GM12878 (cell line): ENCODE results near the gene SUZ12. TPM values are rescaled to one million over a fixed set of nuclear protein-coding genes. Genes with fewer than 3 reads are reported as not detected.

Experiments used
- ATAC-seq: fragments of 200-7000 bp; cut with Tn5 transposase; 3 replicates; pipeline ENCODE4 v1.9.1; 2020; ENCODE audit warnings: mild to moderate bottlenecking, moderate library complexity
- BruUV-seq: library from RNA; stranded (reverse); fragments of 400-500 nt; replicated peaks from 2 replicates; lab custom pipeline; 2021; lab: Mats Ljungman, UMichigan
- CTCF ChIA-PET: fragments of 300-600 bp; sonication (Branson Sonifier 250); formaldehyde crosslinking; extraction: SDS; loops from one replicate; lab custom pipeline; 2021; ENCODE audit warnings: inconsistent platforms; lab: Yijun Ruan, JAX
- POLR2A ChIA-PET: fragments of 350-600 bp; formaldehyde crosslinking; extraction: SDS; loops from one replicate; lab custom pipeline; 2021; ENCODE audit warnings: inconsistent platforms; lab: Charles Lee
- RAD21 ChIA-PET: fragments of 300-600 bp; sonication (Branson Sonifier 250); formaldehyde crosslinking; loops from one replicate; lab custom pipeline; 2023; ENCODE audit warnings: antibody characterized with exemption; ENCODE audit not compliant: unreplicated experiment; lab: Charles Lee
- SMC1A ChIA-PET: fragments of 300-600 bp; sonication (Branson Sonifier 250); formaldehyde crosslinking; loops from one replicate; lab custom pipeline; 2023; ENCODE audit not compliant: unreplicated experiment, uncharacterized antibody; lab: Charles Lee
- DNase-seq: peaks from one replicate; pipeline ENCODE4 v3.0.0-alpha.2; 2011; ENCODE audit warnings: low read depth, low spot score
- FAIRE-seq: peaks from 3 replicates; lab custom pipeline; 2011; peaks lifted over from hg19 to GRCh38; lab: Jason Lieb, UNC
- H2AFZ ChIP-seq: 2 replicates; pipeline ENCODE4 v1.6.0; 2011; ENCODE audit warnings: low read depth, low read length, control low read depth; ENCODE audit not compliant: control insufficient read depth
- H3K27ac ChIP-seq: 2 replicates; pipeline ENCODE4 v1.5.1; 2011; ENCODE audit warnings: control low read depth; ENCODE audit not compliant: control insufficient read depth, insufficient read depth
- H3K27me3 ChIP-seq, 2 experiments: replicated peaks in 1 of 2; 2 replicates each; pipeline versions ENCODE4 v1.6.0 to v1.6.1; 2011; ENCODE audit warnings: low read length in 1 of 2; ENCODE audit not compliant: control insufficient read depth in 2 of 2, insufficient read depth in 2 of 2
- H3K36me3 ChIP-seq, 2 experiments: 2 replicates each; pipeline ENCODE4 v1.5.1; 2011; ENCODE audit warnings: low read length in 1 of 2; ENCODE audit not compliant: control insufficient read depth in 2 of 2, insufficient read depth in 2 of 2
- H3K4me1 ChIP-seq: 2 replicates; pipeline ENCODE4 v1.6.1; 2011; ENCODE audit warnings: mild to moderate bottlenecking, low read length, moderate library complexity, mixed read lengths; ENCODE audit not compliant: control insufficient read depth, insufficient read depth
- H3K4me2 ChIP-seq: 2 replicates; pipeline ENCODE4 v1.6.0; 2011; ENCODE audit warnings: control low read depth; ENCODE audit not compliant: control insufficient read depth, insufficient read depth
- H3K4me3 ChIP-seq: fragments of 200-600 bp; sonication (generic); 2 replicates; pipeline ENCODE4 v1.5.1; 2016
- H3K79me2 ChIP-seq: 2 replicates; pipeline ENCODE4 v1.6.0; 2011; ENCODE audit warnings: low read length; ENCODE audit not compliant: control insufficient read depth, insufficient read depth
- H3K9ac ChIP-seq: 2 replicates; pipeline ENCODE4 v1.8.0; 2011; ENCODE audit warnings: low read length, control low read depth, mixed read lengths; ENCODE audit not compliant: control insufficient read depth, insufficient read depth
- H3K9me3 ChIP-seq: replicated peaks from 3 replicates; pipeline ENCODE4 v1.5.1; 2011; ENCODE audit warnings: mild to moderate bottlenecking, low read length; ENCODE audit not compliant: control insufficient read depth, insufficient read depth
- H4K20me1 ChIP-seq: 2 replicates; pipeline ENCODE4 v1.6.0; 2011; ENCODE audit not compliant: control insufficient read depth, insufficient read depth
- BMI1 ChIP-seq: fragments of 450-650 bp; IDR thresholded peaks from 2 replicates; pipeline ENCODE4 v1.6.1; 2016; ENCODE audit warnings: mild to moderate bottlenecking, moderate library complexity, borderline replicate concordance
- CHD1 ChIP-seq: IDR thresholded peaks from 2 replicates; pipeline ENCODE4 v1.6.1; 2012; ENCODE audit warnings: low read depth, low read length, improper control_type of control experiment
- GABPA ChIP-seq: IDR thresholded peaks from 2 replicates; pipeline ENCODE4 v1.6.1; 2014; ENCODE audit warnings: antibody characterized with exemption, low read depth, mild to moderate bottlenecking, inconsistent platforms
- JUND ChIP-seq: IDR thresholded peaks from 2 replicates; pipeline ENCODE4 v1.6.1; 2012; ENCODE audit warnings: low read depth, mild to moderate bottlenecking, low read length, improper control_type of control experiment, moderate library complexity
- MTA3 ChIP-seq: IDR thresholded peaks from 2 replicates; pipeline ENCODE4 v1.6.1; 2012; ENCODE audit warnings: low read length, inconsistent platforms, borderline replicate concordance
- RELA ChIP-seq: fragments of 450-650 bp; IDR thresholded peaks from 2 replicates; pipeline ENCODE4 v1.8.0; 2014; ENCODE audit warnings: borderline replicate concordance; ENCODE audit not compliant: partially characterized antibody
- SMAD1 ChIP-seq: fragments of 450-650 bp; IDR thresholded peaks from 2 replicates; pipeline ENCODE4 v1.6.1; 2018; ENCODE audit warnings: mild to moderate bottlenecking, low read depth; ENCODE audit not compliant: partially characterized antibody
- SMARCA5 ChIP-seq: fragments of 450-650 bp; IDR thresholded peaks from 2 replicates; pipeline ENCODE4 v1.6.1; 2017; ENCODE audit warnings: mild to moderate bottlenecking
- ZNF274 ChIP-seq: IDR thresholded peaks from one replicate; pipeline ENCODE4 v1.8.0; 2011; ENCODE audit not compliant: insufficient read length, insufficient read depth
- ZNF384 ChIP-seq: IDR thresholded peaks from 2 replicates; pipeline ENCODE4 v1.6.1; 2012; ENCODE audit warnings: low read depth, mild to moderate bottlenecking, low read length, improper control_type of control experiment, borderline replicate concordance
- WGBS: methylation state at CpG from one replicate; pipeline ENCODE4 v1.1.6; 2016; ENCODE audit warnings: low lambda C conversion rate; ENCODE audit not compliant: insufficient replicate concordance, insufficient coverage; ENCODE audit errors: missing lambda C conversion rate; 5-methylcytosine and 5-hydroxymethylcytosine counted together
- in situ Hi-C: fragments of 300-500 bp; cut with MboI; formaldehyde crosslinking; loops from 9 replicates; pipeline ENCODE4 v1.14.3; 2018; ENCODE audit warnings: mixed read lengths
- intact Hi-C: fragments of 100-400 bp; cut with micrococcal nuclease; formaldehyde crosslinking; loops from one replicate; pipeline ENCODE4 v1.14.2; 2022; ENCODE audit not compliant: unreplicated experiment
- polyA plus RNA-seq, 11 experiments: library from polyadenylated mRNA; depleted of rRNA in 4 of 11; unstranded in 6 of 11; stranded (reverse) in 5 of 11; fragments of >200 nt; fragmentation: Nextera tagmentation in 4 of 11; fragmentation: Illumina TruSeq in 1 of 11; extraction: Ambion mirVana in 4 of 11; extraction: Trizol in 1 of 11; gene quantifications; 1 replicate in 1 of 11; 2 replicates in 10 of 11; pipeline versions ENCODE4 v1.2.1 to v1.2.3, GENCODE V29; 2011 to 2016; ENCODE audit warnings: inconsistent platforms in 2 of 11, missing spikeins in 2 of 11, low read depth in 1 of 11
- total RNA-seq, 4 experiments: library from RNA; depleted of rRNA in 3 of 4; stranded (reverse); fragments of >200 nt in 3 of 4; fragmentation: Illumina TruSeq in 1 of 4; extraction: Trizol in 1 of 4; gene quantifications; 2 replicates each; pipeline versions ENCODE4 v1.2.1 to v1.2.3, GENCODE V29; 2013 to 2021
- TF ChIP-seq, protein P1 (sequence below): IDR thresholded peaks from 2 replicates; pipeline ENCODE4 v1.6.1; 2011; ENCODE audit warnings: borderline replicate concordance, low read depth, mild to moderate bottlenecking, moderate library complexity, low read length; ENCODE audit not compliant: insufficient read depth, poor library complexity, severe bottlenecking
- TF ChIP-seq, protein P2 (sequence below): fragments of 450-650 bp; formaldehyde crosslinking; IDR thresholded peaks from 2 replicates; pipeline ENCODE4 v1.5.0; 2022; ENCODE audit warnings: mild to moderate bottlenecking, missing genetic modification characterization
- TF ChIP-seq, protein P3 (sequence below): IDR thresholded peaks from 2 replicates; pipeline ENCODE4 v1.6.1; 2012; ENCODE audit warnings: low read depth, low read length, improper control_type of control experiment
- TF ChIP-seq, protein P4 (sequence below): IDR thresholded peaks from 2 replicates; pipeline ENCODE4 v1.6.1; 2011; ENCODE audit warnings: low read depth, mild to moderate bottlenecking, low read length, moderate library complexity, borderline replicate concordance; ENCODE audit errors: extremely low read depth

Gene SUZ12
- total and polyA plus RNA-seq, 10 of the 15 experiments (the other 5 are each of a cell fraction or from before 2014, with no cell fraction given) = 19.2 to 69.2 (median 34.5) TPM

DNA sequence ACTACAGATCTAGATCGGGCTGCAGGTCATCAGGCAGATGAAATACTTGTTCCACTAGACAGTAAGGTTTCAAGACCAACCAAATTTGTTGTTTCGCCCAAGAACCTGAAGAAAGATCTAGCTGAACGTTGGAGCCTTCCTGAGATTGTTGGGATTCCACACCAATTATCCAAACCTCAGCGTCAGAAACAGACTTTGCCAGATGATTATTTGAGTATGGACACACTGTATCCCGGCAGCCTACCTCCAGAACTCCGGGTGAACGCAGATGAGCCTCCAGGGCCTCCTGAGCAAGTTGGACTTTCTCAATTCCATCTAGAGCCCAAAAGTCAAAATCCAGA lies 84.8 kb downstream of the SUZ12 start:
- no peak overlapping the region for H3K4me3 ChIP-seq
- DNase-seq = no peak
- in situ Hi-C loops = no loop called here
- WGBS = 90% methylated on average over 7 of the region's 7 CpGs
- intact Hi-C loops = no loop called here
- no peak overlapping the region for H3K27ac ChIP-seq
- H2AFZ ChIP-seq = no peak overlapping the region
- no peak overlapping the region for H3K9ac ChIP-seq
- ChIA-PET SMC1A (no interaction called here), POLR2A (no interaction called here), RAD21 (no interaction called here)
- peaks cover 0 to 4% of the 10 kb centered on the region in 2 experiments; a peak in 2 of 4 replicates for H3K36me3 ChIP-seq
- no peaks in the 10 kb centered on the region for H3K79me2 ChIP-seq
- TF ChIP-seq SMAD1 = no peak
- TF ChIP-seq, protein P1, sequence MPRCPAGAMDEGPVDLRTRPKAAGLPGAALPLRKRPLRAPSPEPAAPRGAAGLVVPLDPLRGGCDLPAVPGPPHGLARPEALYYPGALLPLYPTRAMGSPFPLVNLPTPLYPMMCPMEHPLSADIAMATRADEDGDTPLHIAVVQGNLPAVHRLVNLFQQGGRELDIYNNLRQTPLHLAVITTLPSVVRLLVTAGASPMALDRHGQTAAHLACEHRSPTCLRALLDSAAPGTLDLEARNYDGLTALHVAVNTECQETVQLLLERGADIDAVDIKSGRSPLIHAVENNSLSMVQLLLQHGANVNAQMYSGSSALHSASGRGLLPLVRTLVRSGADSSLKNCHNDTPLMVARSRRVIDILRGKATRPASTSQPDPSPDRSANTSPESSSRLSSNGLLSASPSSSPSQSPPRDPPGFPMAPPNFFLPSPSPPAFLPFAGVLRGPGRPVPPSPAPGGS = no peak
- no peak for TF ChIP-seq JUND
- no peak for TF ChIP-seq CHD1
- TF ChIP-seq RELA = no peak
- no peak for TF ChIP-seq MTA3
- TF ChIP-seq, protein P2, sequence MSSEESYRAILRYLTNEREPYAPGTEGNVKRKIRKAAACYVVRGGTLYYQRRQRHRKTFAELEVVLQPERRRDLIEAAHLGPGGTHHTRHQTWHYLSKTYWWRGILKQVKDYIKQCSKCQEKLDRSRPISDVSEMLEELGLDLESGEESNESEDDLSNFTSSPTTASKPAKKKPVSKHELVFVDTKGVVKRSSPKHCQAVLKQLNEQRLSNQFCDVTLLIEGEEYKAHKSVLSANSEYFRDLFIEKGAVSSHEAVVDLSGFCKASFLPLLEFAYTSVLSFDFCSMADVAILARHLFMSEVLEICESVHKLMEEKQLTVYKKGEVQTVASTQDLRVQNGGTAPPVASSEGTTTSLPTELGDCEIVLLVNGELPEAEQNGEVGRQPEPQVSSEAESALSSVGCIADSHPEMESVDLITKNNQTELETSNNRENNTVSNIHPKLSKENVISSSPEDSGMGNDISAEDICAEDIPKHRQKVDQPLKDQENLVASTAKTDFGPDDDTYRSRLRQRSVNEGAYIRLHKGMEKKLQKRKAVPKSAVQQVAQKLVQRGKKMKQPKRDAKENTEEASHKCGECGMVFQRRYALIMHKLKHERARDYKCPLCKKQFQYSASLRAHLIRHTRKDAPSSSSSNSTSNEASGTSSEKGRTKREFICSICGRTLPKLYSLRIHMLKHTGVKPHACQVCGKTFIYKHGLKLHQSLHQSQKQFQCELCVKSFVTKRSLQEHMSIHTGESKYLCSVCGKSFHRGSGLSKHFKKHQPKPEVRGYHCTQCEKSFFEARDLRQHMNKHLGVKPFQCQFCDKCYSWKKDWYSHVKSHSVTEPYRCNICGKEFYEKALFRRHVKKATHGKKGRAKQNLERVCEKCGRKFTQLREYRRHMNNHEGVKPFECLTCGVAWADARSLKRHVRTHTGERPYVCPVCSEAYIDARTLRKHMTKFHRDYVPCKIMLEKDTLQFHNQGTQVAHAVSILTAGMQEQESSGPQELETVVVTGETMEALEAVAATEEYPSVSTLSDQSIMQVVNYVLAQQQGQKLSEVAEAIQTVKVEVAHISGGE (CRISPR knock-in tag) = no peak
- TF ChIP-seq, protein P3, sequence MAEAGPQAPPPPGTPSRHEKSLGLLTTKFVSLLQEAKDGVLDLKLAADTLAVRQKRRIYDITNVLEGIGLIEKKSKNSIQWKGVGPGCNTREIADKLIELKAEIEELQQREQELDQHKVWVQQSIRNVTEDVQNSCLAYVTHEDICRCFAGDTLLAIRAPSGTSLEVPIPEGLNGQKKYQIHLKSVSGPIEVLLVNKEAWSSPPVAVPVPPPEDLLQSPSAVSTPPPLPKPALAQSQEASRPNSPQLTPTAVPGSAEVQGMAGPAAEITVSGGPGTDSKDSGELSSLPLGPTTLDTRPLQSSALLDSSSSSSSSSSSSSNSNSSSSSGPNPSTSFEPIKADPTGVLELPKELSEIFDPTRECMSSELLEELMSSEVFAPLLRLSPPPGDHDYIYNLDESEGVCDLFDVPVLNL = no peak
- TF ChIP-seq BMI1 = no peak
- TF ChIP-seq, protein P4, sequence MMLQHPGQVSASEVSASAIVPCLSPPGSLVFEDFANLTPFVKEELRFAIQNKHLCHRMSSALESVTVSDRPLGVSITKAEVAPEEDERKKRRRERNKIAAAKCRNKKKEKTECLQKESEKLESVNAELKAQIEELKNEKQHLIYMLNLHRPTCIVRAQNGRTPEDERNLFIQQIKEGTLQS = no peak
- TF ChIP-seq ZNF274 = no peak
- TF ChIP-seq ZNF384 = no peak
- TF ChIP-seq GABPA = no peak
- TF ChIP-seq SMARCA5 = no peak
- TF ChIP-seq, all 136 proteins: peak for 0
- FAIRE-seq (no peak), ATAC-seq (no peak)
- Histone ChIP-seq H3K9me3 (no peaks in the 10 kb centered on the region), H3K27me3 (no peaks in the 10 kb centered on the region), H4K20me1 (no peaks in the 10 kb centered on the region), H3K4me2 (no peak overlapping the region), H3K4me1 (no peaks in the 10 kb centered on the region)
- BruUV-seq = no TSS peak
- CTCF ChIA-PET = no interaction called here
